ENCODE results near the gene MGAT3.

The MGAT3 gene

GRCh38 chr22:39421691-39422090, 35.1 kb upstream of the MGAT3 start:
- Mint-ChIP-seq H3K9me3 (no peaks in the 10 kb centered on the region), H3K4me1 (no peaks in the 10 kb centered on the region), H3K36me3 (ENCODE audit: low read depth) (peaks cover 34% of the 10 kb centered on the region), H3K27ac (no peak overlapping the region), H3K27me3 (no peaks in the 10 kb centered on the region), H3K4me3 (no peak overlapping the region)
- ATAC-seq (no peak), DNase-seq (no peak)

- H3K27me3 Mint-ChIP-seq: no peaks in the 10 kb centered on the region
- H3K9me3 Mint-ChIP-seq: no peaks in the 10 kb centered on the region
- H3K27ac Mint-ChIP-seq: no peak overlapping the region
- no peak for DNase-seq
- H3K4me1 Mint-ChIP-seq: no peaks in the 10 kb centered on the region
- no peak overlapping the region for H3K4me3 Mint-ChIP-seq
- no peak for ATAC-seq
- H3K36me3 Mint-ChIP-seq (ENCODE audit: low read depth): peaks cover 35% of the 10 kb centered on the region
Observed at GRCh38 chr22:39422101-39422500, 34.7 kb upstream of the MGAT3 start.

DNA sequence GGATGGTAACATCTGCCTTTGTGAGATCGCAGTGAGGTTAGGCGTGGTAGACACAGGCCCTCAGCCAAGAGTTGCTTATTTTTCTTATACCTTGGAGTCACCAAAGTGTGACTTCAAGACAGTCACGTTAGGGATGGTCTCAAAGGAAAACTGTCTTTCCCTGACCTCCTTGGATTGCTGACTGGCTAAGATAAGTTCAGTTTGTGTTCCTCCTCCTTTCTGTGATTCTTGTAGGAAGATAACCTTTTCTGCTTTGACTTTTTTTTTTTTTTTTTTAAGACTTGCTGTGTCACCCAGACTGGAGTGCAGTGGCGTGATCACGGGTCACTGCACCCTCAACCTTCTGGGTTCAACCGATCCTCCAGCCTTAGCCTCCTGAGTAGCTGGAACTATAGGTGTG, 34.1 kb upstream of the MGAT3 start:
- no peaks in the 10 kb centered on the region for H3K27me3 Mint-ChIP-seq
- DNase-seq: no peak
- no peaks in the 10 kb centered on the region for H3K4me1 Mint-ChIP-seq
- peaks cover 33% of the 10 kb centered on the region for H3K36me3 Mint-ChIP-seq (ENCODE audit: low read depth)
- no peak overlapping the region for H3K27ac Mint-ChIP-seq
- H3K9me3 Mint-ChIP-seq: no peaks in the 10 kb centered on the region
- ATAC-seq: no peak
- H3K4me3 Mint-ChIP-seq: no peak overlapping the region

- H3K36me3 Mint-ChIP-seq (ENCODE audit: low read depth): peaks cover 34% of the 10 kb centered on the region
- DNase-seq (no peak), ATAC-seq (no peak)
- H3K4me3 Mint-ChIP-seq: no peak overlapping the region
- no peaks in the 10 kb centered on the region for H3K27me3 Mint-ChIP-seq
- no peaks in the 10 kb centered on the region for H3K4me1 Mint-ChIP-seq
- no peak overlapping the region for H3K27ac Mint-ChIP-seq
- H3K9me3 Mint-ChIP-seq: no peaks in the 10 kb centered on the region
Observed at GRCh38 chr22:39423976-39424375, 32.8 kb upstream of the MGAT3 start.

DNA sequence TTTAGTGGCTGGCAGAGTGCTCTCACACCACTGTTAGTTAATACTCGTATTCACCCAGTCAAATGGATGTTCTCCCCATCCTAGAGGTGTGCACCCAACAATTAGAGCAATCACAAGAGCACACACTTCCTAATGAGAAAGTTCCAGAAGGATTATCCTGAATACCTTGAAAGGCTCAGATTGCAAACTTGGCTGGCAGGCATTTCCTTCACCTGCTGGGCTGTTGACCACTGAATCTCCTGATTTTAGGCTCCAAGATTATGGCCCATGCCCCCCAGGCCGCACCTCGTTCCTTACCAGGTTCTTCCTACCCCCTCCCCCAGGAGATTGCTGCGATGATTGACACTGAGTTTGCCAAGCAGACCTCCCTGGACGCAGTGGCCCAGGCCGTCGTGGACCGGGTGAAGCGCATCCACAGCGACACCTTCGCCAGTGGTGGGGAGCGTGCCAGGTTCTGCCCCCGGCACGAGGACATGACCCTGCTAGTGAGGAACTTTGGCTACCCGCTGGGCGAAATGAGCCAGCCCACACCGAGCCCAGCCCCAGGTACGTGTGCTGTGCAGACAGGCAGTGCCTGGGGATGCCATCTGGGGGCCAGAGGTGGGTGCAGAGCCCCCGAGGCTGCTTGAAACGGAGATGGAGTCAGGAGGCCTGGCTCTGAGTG, 30.3 kb upstream of the MGAT3 start:
- H3K27ac Mint-ChIP-seq: no peak overlapping the region
- ATAC-seq (no peak), DNase-seq (no peak)
- H3K27me3 Mint-ChIP-seq: no peaks in the 10 kb centered on the region
- H3K9me3 Mint-ChIP-seq: no peaks in the 10 kb centered on the region
- no peaks in the 10 kb centered on the region for H3K4me1 Mint-ChIP-seq
- H3K36me3 Mint-ChIP-seq (ENCODE audit: low read depth): peaks cover 22% of the 10 kb centered on the region
- no peak overlapping the region for H3K4me3 Mint-ChIP-seq

GRCh38 chr22:39427751-39428596, 28.8 kb upstream of the MGAT3 start:
- Mint-ChIP-seq H3K4me3 (no peak overlapping the region), H3K4me1 (no peaks in the 10 kb centered on the region), H3K36me3 (ENCODE audit: low read depth) (peaks cover 13% of the 10 kb centered on the region), H3K27me3 (no peaks in the 10 kb centered on the region), H3K9me3 (no peaks in the 10 kb centered on the region), H3K27ac (no peak overlapping the region)
- DNase-seq: no peak
- ATAC-seq: no peak

- H3K4me1 Mint-ChIP-seq: no peaks in the 10 kb centered on the region
- DNase-seq: no peak
- ATAC-seq: no peak
- H3K27me3 Mint-ChIP-seq: no peaks in the 10 kb centered on the region
- no peak overlapping the region for H3K4me3 Mint-ChIP-seq
- no peak overlapping the region for H3K27ac Mint-ChIP-seq
- no peaks in the 10 kb centered on the region for H3K9me3 Mint-ChIP-seq
- H3K36me3 Mint-ChIP-seq (ENCODE audit: low read depth): peaks cover 12% of the 10 kb centered on the region
Observed at GRCh38 chr22:39428597-39429071, 28.2 kb upstream of the MGAT3 start.

- H3K4me1 Mint-ChIP-seq: no peaks in the 10 kb centered on the region
- H3K9me3 Mint-ChIP-seq: no peaks in the 10 kb centered on the region
- H3K4me3 Mint-ChIP-seq: no peak overlapping the region
Observed at GRCh38 chr22:39429186-39429585, 27.6 kb upstream of the MGAT3 start.

GRCh38 chr22:39429916-39430575, 26.8 kb upstream of the MGAT3 start:
- H3K9me3 Mint-ChIP-seq: no peaks in the 10 kb centered on the region
- H3K36me3 Mint-ChIP-seq (ENCODE audit: low read depth): peaks cover 8% of the 10 kb centered on the region
- no peaks in the 10 kb centered on the region for H3K27me3 Mint-ChIP-seq
- DNase-seq (no peak), ATAC-seq (no peak)
- no peak overlapping the region for H3K27ac Mint-ChIP-seq
- no peaks in the 10 kb centered on the region for H3K4me1 Mint-ChIP-seq
- no peak overlapping the region for H3K4me3 Mint-ChIP-seq

More at GRCh38 chr22:39429186-39429585, 27.6 kb upstream of the MGAT3 start:
- Mint-ChIP-seq H3K27me3 (no peaks in the 10 kb centered on the region), H3K27ac (no peak overlapping the region), H3K36me3 (ENCODE audit: low read depth) (peaks cover 8% of the 10 kb centered on the region)
- ATAC-seq: no peak
- no peak for DNase-seq

DNA sequence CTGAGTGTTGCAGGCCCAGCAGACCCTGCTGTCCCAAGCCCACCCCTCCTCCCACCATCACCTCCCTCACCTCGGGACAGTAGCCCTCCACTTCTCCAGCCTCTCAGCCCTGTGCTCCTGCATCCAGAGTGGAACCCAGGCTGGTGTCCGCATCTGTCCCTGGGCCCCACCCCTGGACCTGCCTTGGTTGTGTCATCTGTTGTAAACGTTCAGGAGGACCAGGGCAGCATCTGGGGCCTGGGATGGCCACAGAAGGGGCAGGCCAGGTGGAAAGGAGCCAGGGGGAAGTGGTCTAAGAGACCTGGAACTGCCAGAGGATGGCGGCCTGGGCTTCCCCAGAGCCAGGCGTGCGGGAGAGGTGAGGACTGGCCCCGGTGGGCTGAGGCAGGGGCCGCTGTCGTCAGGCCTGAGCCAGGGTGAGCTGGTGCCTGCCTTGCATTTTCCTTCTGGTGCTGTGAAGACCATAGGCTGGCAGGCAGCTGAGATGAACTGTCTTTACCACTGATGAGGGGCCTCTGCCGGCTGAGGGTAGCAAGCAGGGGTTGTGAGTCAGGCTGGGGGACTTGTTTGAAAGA, 26.1 kb upstream of the MGAT3 start:
- Mint-ChIP-seq H3K27ac (no peak overlapping the region), H3K9me3 (no peaks in the 10 kb centered on the region), H3K36me3 (ENCODE audit: low read depth) (peaks cover 8% of the 10 kb centered on the region), H3K27me3 (no peaks in the 10 kb centered on the region), H3K4me1 (no peaks in the 10 kb centered on the region), H3K4me3 (no peak overlapping the region)
- DNase-seq: no peak
- no peak for ATAC-seq

- no peak for DNase-seq
- no peaks in the 10 kb centered on the region for H3K9me3 Mint-ChIP-seq
- H3K4me3 Mint-ChIP-seq: no peak overlapping the region
- no peak overlapping the region for H3K27ac Mint-ChIP-seq
- no peaks in the 10 kb centered on the region for H3K4me1 Mint-ChIP-seq
- no peak for ATAC-seq
- peaks cover 8% of the 10 kb centered on the region for H3K36me3 Mint-ChIP-seq (ENCODE audit: low read depth)
- no peaks in the 10 kb centered on the region for H3K27me3 Mint-ChIP-seq
Observed at GRCh38 chr22:39431216-39431801, 25.5 kb upstream of the MGAT3 start.

GRCh38 chr22:39431821-39432251, 25.0 kb upstream of the MGAT3 start:
- H3K36me3 Mint-ChIP-seq (ENCODE audit: low read depth): peaks cover 5% of the 10 kb centered on the region

GRCh38 chr22:39432361-39432811, 24.4 kb upstream of the MGAT3 start:
- no peak for ATAC-seq
- H3K27me3 Mint-ChIP-seq: no peaks in the 10 kb centered on the region
- no peak overlapping the region for H3K27ac Mint-ChIP-seq
- H3K36me3 Mint-ChIP-seq (ENCODE audit: low read depth): peaks cover 5% of the 10 kb centered on the region
- DNase-seq: no peak
- H3K9me3 Mint-ChIP-seq: no peaks in the 10 kb centered on the region
- peaks cover 4% of the 10 kb centered on the region for H3K4me1 Mint-ChIP-seq
- H3K4me3 Mint-ChIP-seq: no peak overlapping the region

More at GRCh38 chr22:39431821-39432251, 25.0 kb upstream of the MGAT3 start:
- no peaks in the 10 kb centered on the region for H3K27me3 Mint-ChIP-seq
- ATAC-seq (no peak), DNase-seq (no peak)
- no peak overlapping the region for H3K4me3 Mint-ChIP-seq
- H3K4me1 Mint-ChIP-seq: no peaks in the 10 kb centered on the region
- H3K27ac Mint-ChIP-seq: no peak overlapping the region
- H3K9me3 Mint-ChIP-seq: no peaks in the 10 kb centered on the region

Data from activated naive CD8-positive, alpha-beta T cell treated with anti-CD3 and anti-CD28 coated beads, Interleukin-2, amount 50 U/mL, for 24 hours (primary cell).